ENCODE measurements around the gene BANP.

DNA sequence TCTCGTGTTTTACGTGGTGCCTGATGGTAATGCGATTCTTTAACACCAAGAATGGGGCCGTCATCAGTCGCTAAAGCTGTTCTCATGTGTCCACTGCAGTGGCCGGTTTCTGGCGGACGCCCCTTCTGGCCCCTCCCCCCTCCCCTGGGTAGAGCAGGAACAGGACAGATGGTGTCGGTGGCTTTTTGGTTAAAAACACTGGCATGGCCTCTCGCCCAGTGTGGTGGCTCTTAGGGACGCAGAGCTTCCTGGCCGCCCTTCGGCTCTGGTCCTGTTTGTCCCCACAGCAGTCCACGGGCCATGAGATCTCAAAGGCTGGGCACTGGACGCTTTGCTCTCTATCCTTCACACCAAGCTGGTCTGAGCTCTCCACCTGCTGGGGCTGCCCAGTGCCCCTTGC lies 151.8 kb downstream of the BANP start:
- TF ChIP-seq, protein P1, sequence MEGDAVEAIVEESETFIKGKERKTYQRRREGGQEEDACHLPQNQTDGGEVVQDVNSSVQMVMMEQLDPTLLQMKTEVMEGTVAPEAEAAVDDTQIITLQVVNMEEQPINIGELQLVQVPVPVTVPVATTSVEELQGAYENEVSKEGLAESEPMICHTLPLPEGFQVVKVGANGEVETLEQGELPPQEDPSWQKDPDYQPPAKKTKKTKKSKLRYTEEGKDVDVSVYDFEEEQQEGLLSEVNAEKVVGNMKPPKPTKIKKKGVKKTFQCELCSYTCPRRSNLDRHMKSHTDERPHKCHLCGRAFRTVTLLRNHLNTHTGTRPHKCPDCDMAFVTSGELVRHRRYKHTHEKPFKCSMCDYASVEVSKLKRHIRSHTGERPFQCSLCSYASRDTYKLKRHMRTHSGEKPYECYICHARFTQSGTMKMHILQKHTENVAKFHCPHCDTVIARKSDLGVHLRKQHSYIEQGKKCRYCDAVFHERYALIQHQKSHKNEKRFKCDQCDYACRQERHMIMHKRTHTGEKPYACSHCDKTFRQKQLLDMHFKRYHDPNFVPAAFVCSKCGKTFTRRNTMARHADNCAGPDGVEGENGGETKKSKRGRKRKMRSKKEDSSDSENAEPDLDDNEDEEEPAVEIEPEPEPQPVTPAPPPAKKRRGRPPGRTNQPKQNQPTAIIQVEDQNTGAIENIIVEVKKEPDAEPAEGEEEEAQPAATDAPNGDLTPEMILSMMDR (IDR thresholded peaks at IDR 0.05) = no peak
- no peak for TF ChIP-seq POLR2A (IDR thresholded peaks at IDR 0.05)
